ENCODE measurements around the gene FAM20C.
"Not testable (repeated sequence)": the region's sequence is repeated elsewhere in the genome, so short reads cannot be mapped to it uniquely, and the experiment has no call there.

The FAM20C gene

GRCh38 chr7:174716-175115 is 17.7 kb upstream of the FAM20C start:
- DNase-seq (ENCODE audit: low spot score): no peak

DNA sequence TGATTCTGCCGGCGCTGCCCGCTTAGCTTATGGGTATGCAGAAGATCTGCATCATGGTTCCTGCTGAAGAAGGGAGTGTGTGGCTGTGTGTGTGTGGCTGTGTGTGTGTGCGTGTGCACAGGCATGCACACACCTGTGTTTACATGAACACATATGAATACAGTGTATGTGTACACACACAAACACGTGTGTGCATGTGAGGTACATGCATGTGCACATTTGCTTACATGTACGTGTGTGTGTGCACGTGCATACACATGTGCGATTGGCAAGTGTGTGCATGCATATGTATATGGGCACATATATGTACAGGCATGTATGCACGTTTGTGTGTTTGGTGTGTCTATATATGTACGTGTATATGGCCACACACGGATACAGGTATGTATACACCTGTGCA is 16.4 kb upstream of the FAM20C start:
- no peak for DNase-seq (ENCODE audit: low spot score)

- no peak for DNase-seq (ENCODE audit: low spot score)
Observed at GRCh38 chr7:176381-176780, 16.0 kb upstream of the FAM20C start.

DNA sequence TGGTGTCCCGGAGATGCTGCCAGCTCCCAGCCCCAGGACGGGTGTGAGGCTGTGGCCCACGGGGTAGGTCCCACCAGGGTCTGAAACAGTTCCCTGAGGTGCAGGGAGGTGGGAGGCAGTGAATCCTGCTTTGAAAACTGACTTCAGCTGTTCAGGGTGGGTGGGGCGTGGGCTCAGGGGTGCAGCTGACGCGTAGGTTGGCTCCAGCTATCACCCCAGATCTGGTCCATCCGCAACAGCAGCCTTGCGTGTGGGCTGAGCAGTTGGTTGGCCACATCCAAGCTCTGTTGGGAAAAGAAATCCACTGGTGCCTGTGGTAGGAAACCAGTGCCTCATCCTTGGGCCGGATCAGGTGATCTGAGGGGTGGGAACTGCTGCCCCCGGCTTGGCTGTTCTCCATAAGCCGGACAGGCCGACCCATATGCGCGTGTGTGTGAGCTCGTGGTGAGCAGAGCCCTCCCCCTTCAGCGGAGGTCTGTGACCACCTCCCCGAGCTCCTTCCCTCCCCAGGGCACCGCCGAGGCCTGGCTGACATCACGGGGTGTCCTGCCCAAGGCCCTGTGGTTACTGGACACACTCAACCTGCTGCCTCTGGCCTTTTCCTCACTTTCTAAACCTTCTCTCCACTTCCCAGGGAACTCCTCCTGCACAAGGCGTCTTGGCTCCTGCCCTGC is 15.4 kb upstream of the FAM20C start:
- DNase-seq (ENCODE audit: low spot score): no peak

DNA sequence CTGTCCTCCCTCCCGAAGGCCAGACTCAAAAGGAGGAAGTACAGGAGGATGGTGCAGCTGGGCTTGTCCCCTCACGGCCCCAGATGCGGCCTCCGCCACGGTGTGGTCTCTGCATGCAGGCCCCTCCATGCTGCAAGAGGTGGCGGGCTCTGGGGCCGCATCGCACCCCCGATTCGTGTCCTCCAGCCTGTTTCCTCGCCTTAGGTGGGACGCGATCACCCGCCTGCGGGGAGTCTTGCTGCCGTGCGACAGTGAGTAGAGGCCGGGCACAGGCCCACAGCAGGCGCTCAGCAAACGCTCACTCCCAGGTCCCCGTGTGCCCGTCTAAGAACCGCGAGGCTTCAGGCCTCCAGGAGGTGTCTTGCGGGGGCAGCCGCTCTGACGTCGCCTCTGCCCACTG is 13.9 kb upstream of the FAM20C start:
- DNase-seq (ENCODE audit: low spot score): no peak

- DNase-seq (ENCODE audit: low spot score): no peak
Observed at GRCh38 chr7:179209-179681, 13.1 kb upstream of the FAM20C start.

DNA sequence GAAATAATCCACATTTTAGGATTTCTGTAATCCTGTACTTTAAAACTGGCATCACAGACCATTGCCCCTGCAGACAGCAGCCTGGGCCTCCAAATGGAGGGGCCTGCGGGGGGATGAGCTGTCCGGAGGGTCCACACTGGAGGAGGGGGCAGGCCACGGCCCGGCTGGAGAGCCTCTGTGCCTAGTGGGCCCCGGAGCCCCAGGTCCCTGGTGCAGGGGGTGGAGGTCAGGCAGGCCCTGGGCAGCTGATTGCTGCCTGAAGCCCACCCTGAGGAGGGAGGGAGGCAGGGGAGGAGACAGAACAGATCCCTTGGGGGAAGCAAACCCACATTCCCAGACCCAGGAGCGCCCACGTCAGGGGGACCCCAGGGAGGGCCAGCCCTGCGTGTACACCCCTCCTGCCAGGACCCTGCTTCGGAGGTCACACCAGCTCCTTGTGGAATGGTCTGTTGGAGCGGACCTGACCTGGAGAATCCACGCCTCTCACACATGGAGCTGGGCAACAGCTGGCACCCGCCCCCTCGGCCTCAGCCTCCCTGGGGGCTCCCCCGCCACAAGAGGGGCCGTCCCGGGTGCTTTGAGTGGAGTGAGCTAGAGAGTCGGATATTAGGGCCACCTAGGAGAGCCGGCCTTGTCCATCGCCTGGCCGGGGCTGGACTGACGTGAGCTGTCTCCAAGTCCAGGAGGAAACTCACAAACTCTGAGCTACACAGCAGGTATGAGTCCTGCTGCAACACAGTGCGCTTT is 12.2 kb upstream of the FAM20C start:
- no peak for DNase-seq (ENCODE audit: low spot score)

DNA sequence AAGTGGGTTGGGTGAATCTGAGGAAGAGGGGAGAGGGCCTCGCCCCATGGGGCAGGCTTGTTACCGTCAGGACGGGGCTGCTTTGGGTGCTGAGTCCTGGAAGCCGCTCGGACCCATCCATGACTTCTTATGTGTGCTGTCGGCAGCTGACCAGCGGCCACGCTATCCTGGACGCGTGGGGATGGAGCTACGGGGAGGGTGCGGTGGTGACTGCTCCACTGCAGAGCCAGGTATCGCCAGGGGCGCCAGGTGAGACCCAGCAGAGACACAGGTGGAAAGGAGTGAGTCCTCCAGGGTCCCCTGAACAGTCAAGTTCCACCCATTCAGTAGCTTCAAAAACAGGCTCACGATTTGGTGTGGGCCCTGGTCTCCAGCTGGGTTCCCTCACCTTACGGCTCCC is 10.6 kb upstream of the FAM20C start:
- no peak for DNase-seq (ENCODE audit: low spot score)

DNA sequence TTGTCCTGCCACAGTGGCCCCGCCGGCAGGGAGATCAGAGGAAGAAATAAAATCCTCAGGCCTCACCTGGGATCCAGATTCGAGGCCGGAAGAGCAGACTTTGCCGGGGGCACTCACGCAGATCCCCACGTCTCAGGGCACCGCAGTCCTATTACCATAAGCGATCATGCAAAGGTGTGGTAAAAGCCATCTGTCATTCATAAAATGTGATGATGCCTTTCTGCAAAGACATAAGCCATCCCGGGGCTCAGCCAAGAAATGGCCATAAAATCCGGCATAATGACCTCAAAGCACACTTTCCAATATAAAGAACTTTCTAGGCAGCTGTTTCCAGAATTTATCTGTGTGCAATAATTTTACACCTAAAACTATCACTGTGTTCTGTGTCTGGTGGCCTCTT is 9.9 kb upstream of the FAM20C start:
- not testable (repeated sequence) for DNase-seq (ENCODE audit: low spot score)

DNA sequence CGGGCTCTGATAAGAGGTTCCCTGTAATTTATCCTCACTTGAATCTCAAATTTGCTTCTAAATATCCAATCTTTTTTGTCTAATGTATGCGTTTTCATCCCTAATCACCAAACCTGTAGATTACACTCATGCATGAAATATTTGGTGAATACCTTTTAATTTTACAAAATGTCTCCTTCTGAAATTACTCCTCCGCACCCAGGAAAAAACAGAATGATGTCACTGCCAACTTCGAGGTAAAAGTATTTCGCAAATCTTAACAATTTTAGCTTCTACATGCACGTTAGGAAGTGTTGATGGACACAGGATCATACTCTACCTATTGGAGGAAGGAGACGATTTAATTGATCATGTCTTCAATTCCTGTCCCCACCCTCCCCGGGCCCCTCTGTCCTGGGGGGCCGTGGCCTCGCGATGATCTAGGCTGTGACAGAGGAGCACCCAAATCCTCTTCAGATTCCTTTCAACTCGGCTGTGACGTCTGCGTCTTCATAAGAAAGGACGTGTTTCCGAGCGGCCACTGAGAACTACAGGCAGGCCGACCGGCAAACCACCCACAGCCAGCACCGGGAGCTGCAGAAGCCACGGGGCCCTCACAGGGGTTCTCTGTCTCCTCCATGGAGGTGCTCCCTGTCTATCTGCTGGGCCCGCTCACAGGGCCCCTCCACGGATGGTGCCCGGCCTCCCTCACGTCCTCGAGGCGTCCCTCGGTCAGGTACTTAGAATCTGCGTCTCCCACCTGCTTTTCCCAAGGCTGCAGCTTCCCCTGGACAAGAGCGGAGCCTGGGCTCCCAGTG is 8.7 kb upstream of the FAM20C start:
- DNase-seq (ENCODE audit: low spot score): no peak

GRCh38 chr7:184294-185264 is 7.8 kb upstream of the FAM20C start:
- no peak for DNase-seq (ENCODE audit: low spot score)

GRCh38 chr7:186516-187113 is 5.8 kb upstream of the FAM20C start:
- no peak for DNase-seq (ENCODE audit: low spot score)

GRCh38 chr7:187227-187927 is 5.0 kb upstream of the FAM20C start:
- no peak for DNase-seq (ENCODE audit: low spot score)

GRCh38 chr7:188174-188573 is 4.2 kb upstream of the FAM20C start:
- DNase-seq (ENCODE audit: low spot score): no peak

DNA sequence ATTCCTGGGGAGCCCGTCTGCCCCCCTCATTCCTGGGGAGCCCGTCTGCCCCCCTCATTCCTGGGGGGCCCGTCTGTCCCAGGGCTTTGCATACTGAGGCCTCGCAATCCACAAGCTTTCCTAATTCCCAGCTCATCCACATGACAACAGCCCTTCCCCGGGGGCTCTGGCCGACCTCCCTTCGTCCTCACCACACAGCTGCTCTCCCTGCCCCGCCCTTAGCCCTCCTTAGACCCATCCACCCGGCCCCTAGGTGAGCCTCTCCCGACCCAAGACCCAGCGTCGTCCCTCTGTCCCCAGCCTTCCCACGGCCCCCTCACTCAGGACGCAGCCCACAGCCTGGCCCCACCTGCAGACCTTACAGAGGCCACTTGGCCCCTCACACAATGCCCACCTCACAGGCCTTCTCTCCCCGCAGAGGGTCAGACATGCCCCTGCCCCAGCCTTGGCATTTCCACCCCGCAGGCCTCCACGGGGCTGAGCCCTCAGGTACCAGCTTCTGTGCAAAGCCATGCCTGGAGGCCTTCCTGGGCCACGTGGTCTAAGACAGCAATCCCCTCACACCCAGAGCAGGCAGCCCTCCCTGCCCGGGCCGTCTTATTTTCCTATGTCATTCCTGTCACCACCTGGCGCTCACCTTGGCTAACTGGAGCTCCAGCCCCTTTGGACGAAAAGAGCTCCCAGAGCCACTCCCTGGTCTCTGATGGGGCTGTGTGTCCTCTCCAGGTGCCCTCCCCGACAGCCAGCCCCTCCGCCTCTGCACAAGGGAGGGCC is 3.5 kb upstream of the FAM20C start:
- no peak for DNase-seq (ENCODE audit: low spot score)

DNA sequence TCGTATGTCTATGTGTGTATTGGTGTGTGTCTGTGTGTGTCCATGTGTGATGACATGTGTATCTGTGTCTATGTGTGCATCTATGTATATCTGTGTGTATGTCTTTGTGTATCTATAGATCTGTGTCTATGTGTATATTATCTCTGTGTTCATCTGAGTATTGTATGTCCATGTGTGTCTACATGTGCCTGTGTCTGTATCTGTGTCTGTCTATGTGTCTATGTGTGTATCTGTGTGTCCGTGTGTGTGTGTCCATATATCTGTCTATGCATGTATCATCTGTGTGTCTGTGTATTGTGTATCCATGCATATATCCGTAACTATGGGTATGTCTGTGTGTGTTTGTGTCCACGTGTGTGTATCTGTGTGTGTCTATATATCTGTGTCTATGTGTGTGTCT is 2.7 kb upstream of the FAM20C start:
- no peak for DNase-seq (ENCODE audit: low spot score)

DNA sequence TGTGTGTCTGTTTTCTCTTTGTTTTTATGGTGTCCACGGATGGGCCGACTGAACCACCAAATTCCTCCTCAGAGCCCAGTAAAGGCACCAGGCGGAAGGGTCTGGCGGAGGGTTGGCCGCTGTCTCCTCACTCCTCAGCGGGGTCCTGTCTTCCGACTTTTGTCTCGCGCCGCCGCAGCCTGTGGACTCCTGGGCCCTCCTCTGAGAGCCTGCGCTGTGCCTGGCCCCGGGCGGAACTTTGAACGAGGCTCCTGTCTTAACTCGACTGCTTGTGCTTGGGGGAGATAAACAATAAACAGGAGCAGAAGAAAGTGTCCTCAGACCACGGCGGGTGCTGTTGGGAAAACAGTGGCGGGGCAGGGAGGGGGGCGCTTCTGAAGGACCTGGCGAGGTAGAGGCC is 2.2 kb upstream of the FAM20C start:
- DNase-seq (ENCODE audit: low spot score): no peak

- DNase-seq (ENCODE audit: low spot score): no peak
Observed at GRCh38 chr7:191105-191980, 1.0 kb upstream of the FAM20C start.
